ENCODE results near the gene POP7.

GRCh38 chr7:100667331-100668068 is 38.4 kb upstream of the POP7 start:
- TF ChIP-seq CTCF (conservative IDR thresholded peaks at IDR 0.05; ENCODE audit: low read depth, low read length), result no peak
- no peak for TF ChIP-seq EZH2 (IDR thresholded peaks at IDR 0.05; ENCODE audit: borderline replicate concordance, low read depth, low read length, poor library complexity, severe bottlenecking)

Measured in A673 (cell line).